ENCODE results near the gene STK25.

Gene STK25

GRCh38 chr2:241547781-241548450 lies 39.5 kb upstream of the STK25 start:
- no peak for TF ChIP-seq CTCF (IDR thresholded peaks at IDR 0.05; ENCODE audit: unreplicated experiment in 3 of 3)
- Mint-ChIP-seq H3K27ac (no peak overlapping the region), H3K27me3 (ENCODE audit: low read depth) (peaks cover 17% of the 10 kb centered on the region), H3K9me3 (no peaks in the 10 kb centered on the region), H3K4me1 (no peaks in the 10 kb centered on the region), H3K4me3 (no peak overlapping the region), H3K36me3 (ENCODE audit: low read depth) (no peaks in the 10 kb centered on the region)

- Mint-ChIP-seq H3K36me3 (ENCODE audit: low read depth) (no peaks in the 10 kb centered on the region), H3K4me3 (peak overlapping the region; percentile 46 to 50 (median 47)), H3K4me1 (no peaks in the 10 kb centered on the region), H3K9me3 (no peaks in the 10 kb centered on the region), H3K27me3 (ENCODE audit: low read depth) (peaks cover 26% of the 10 kb centered on the region), H3K27ac (no peak overlapping the region)
- TF ChIP-seq CTCF (IDR thresholded peaks at IDR 0.05; ENCODE audit: unreplicated experiment in 3 of 3): no peak
Measured at GRCh38 chr2:241546771-241547498, 38.6 kb upstream of the STK25 start.

- H3K4me1 Mint-ChIP-seq: peaks cover 1% of the 10 kb centered on the region
- no peak for TF ChIP-seq CTCF (IDR thresholded peaks at IDR 0.05; ENCODE audit: unreplicated experiment in 3 of 3)
- no peak overlapping the region for H3K4me3 Mint-ChIP-seq
- peaks cover 21% of the 10 kb centered on the region for H3K27me3 Mint-ChIP-seq (ENCODE audit: low read depth)
- no peaks in the 10 kb centered on the region for H3K36me3 Mint-ChIP-seq (ENCODE audit: low read depth)
- no peak overlapping the region for H3K27ac Mint-ChIP-seq
- no peaks in the 10 kb centered on the region for H3K9me3 Mint-ChIP-seq
Measured at GRCh38 chr2:241545523-241546473, 37.4 kb upstream of the STK25 start.

GRCh38 chr2:241545106-241545505 lies 36.7 kb upstream of the STK25 start:
- peaks cover 28% of the 10 kb centered on the region for H3K27me3 Mint-ChIP-seq (ENCODE audit: low read depth)
- no peak for TF ChIP-seq CTCF (IDR thresholded peaks at IDR 0.05; ENCODE audit: unreplicated experiment in 3 of 3)

GRCh38 chr2:241542278-241542605 lies 33.9 kb upstream of the STK25 start:
- Mint-ChIP-seq H3K27me3 (ENCODE audit: low read depth) (peaks cover 41% of the 10 kb centered on the region), H3K9me3 (no peaks in the 10 kb centered on the region), H3K4me1 (peaks cover 15% of the 10 kb centered on the region), H3K4me3 (no peak overlapping the region), H3K27ac (no peak overlapping the region), H3K36me3 (ENCODE audit: low read depth) (no peaks in the 10 kb centered on the region)
- TF ChIP-seq CTCF (IDR thresholded peaks at IDR 0.05; ENCODE audit: unreplicated experiment in 3 of 3): no peak

More at GRCh38 chr2:241545106-241545505, 36.7 kb upstream of the STK25 start:
- peaks cover 5% of the 10 kb centered on the region for H3K4me1 Mint-ChIP-seq
- H3K27ac Mint-ChIP-seq: no peak overlapping the region
- H3K9me3 Mint-ChIP-seq: no peaks in the 10 kb centered on the region
- H3K36me3 Mint-ChIP-seq (ENCODE audit: low read depth): no peaks in the 10 kb centered on the region
- H3K4me3 Mint-ChIP-seq: no peak overlapping the region
